ENCODE measurements around the gene MMS19.

DNA sequence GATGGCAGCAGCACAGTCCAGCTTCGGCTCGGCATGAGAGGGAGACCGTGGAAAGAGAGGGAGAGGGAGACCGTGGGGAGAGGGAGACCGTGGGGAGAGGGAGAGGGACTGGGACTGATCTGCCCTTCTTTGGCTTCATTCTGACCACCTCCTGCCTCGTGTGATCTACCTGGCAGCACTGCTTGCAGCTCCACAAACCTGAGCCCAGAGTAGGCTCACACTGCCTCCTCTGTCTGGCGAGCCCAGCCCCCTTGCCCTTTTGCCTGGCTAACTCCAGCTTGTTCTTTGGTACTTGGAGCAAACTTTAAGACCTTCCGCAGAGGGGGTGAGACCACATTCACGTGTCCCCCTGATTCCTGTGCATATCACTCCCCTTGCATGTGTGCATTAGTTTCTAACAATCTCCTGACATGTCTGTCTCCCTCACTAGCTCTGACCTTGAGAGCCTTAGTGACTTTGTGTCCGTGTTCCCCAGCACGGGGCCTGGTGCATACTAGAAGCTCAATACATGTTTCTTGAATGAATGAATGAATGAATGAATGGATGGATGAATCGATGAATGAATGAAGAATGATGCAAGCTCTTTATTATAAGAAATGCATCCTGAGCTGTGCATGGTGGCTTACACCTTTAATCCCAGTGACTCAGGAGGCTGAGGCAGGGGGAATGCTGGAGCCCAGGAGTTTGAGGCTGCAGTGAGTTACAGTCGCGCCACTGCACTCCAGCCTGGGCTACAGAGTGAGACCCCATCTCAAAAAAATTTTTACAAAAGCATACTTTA lies 31.7 kb upstream of the MMS19 start:
- TF ChIP-seq, protein P1, sequence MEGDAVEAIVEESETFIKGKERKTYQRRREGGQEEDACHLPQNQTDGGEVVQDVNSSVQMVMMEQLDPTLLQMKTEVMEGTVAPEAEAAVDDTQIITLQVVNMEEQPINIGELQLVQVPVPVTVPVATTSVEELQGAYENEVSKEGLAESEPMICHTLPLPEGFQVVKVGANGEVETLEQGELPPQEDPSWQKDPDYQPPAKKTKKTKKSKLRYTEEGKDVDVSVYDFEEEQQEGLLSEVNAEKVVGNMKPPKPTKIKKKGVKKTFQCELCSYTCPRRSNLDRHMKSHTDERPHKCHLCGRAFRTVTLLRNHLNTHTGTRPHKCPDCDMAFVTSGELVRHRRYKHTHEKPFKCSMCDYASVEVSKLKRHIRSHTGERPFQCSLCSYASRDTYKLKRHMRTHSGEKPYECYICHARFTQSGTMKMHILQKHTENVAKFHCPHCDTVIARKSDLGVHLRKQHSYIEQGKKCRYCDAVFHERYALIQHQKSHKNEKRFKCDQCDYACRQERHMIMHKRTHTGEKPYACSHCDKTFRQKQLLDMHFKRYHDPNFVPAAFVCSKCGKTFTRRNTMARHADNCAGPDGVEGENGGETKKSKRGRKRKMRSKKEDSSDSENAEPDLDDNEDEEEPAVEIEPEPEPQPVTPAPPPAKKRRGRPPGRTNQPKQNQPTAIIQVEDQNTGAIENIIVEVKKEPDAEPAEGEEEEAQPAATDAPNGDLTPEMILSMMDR (IDR thresholded peaks at IDR 0.05; ENCODE audit: insufficient read depth, low read length, poor library complexity, severe bottlenecking) = no peak
- no peak for TF ChIP-seq EZH2phosphoT487 (conservative IDR thresholded peaks at IDR 0.05; ENCODE audit: low read length)

Data from SU-DHL-6 (cell line).